PC-9 (cell line): Measurements from ENCODE around the gene NKX1-2. TPM values are rescaled to one million over a fixed set of nuclear protein-coding genes. Genes with fewer than 3 reads are reported as not detected.

Experiments used
- BruUV-seq: library from RNA; stranded (reverse); fragments of 400-500 nt; replicated peaks from 2 replicates; lab custom pipeline; 2021; lab: Mats Ljungman, UMichigan
- CTCF ChIA-PET: fragments of 300-600 bp; sonication (Branson Sonifier 250); formaldehyde crosslinking; loops from one replicate; lab custom pipeline; 2022; ENCODE audit warnings: antibody characterized with exemption; lab: Charles Lee
- POLR2A ChIA-PET: fragments of 300-600 bp; sonication (Branson Sonifier 250); formaldehyde crosslinking; loops from one replicate; lab custom pipeline; 2022; ENCODE audit warnings: antibody characterized with exemption; ENCODE audit not compliant: unreplicated experiment; lab: Charles Lee
- DNase-seq, 2 experiments: peaks; one replicate each; pipeline versions ENCODE4 v3.0.0 to v3.0.0-alpha.2; 2015 to 2022; ENCODE audit warnings: mixed read lengths in 1 of 2
- H2AFZ ChIP-seq: fragments of 200-600 bp; sonication (generic); 2 replicates; pipeline ENCODE4 v1.8.1; 2017; ENCODE audit warnings: antibody characterized with exemption
- H3F3A ChIP-seq: fragments of 200-600 bp; sonication (generic); 2 replicates; pipeline ENCODE4 v1.8.1; 2017; ENCODE audit warnings: antibody characterized with exemption, mild to moderate bottlenecking, low read depth; ENCODE audit not compliant: insufficient read depth
- H3K27ac ChIP-seq: fragments of 200-600 bp; sonication (generic); 2 replicates; pipeline ENCODE4 v1.6.1; 2016; ENCODE audit warnings: mixed run types
- H3K27me3 ChIP-seq: fragments of 200-600 bp; sonication (generic); 2 replicates; pipeline ENCODE4 v1.6.1; 2016; ENCODE audit warnings: low read depth, mixed run types; ENCODE audit not compliant: insufficient read depth
- H3K36me3 ChIP-seq: fragments of 200-600 bp; sonication (generic); 2 replicates; pipeline ENCODE4 v1.6.1; 2016; ENCODE audit warnings: low read depth, mixed run types
- H3K4me1 ChIP-seq: fragments of 200-600 bp; sonication (generic); replicated peaks from 2 replicates; pipeline ENCODE4 v1.6.1; 2016; ENCODE audit warnings: mixed run types; ENCODE audit not compliant: insufficient read depth
- H3K4me2 ChIP-seq: fragments of 200-600 bp; sonication (generic); 2 replicates; pipeline ENCODE4 v1.6.1; 2017; ENCODE audit warnings: mixed run types
- H3K4me3 ChIP-seq: fragments of 200-600 bp; sonication (generic); 2 replicates; pipeline ENCODE4 v1.6.1; 2016; ENCODE audit warnings: mixed run types
- H3K79me2 ChIP-seq: fragments of 200-600 bp; sonication (generic); 2 replicates; pipeline ENCODE4 v1.6.1; 2017; ENCODE audit warnings: low read depth, mixed run types
- H3K9me2 ChIP-seq: fragments of 200-600 bp; sonication (generic); 2 replicates; pipeline ENCODE4 v1.8.1; 2017; ENCODE audit warnings: mild to moderate bottlenecking; ENCODE audit not compliant: insufficient read depth
- H3K9me3 ChIP-seq: fragments of 200-600 bp; sonication (generic); 2 replicates; pipeline ENCODE4 v1.8.1; 2016; ENCODE audit warnings: low read depth; ENCODE audit not compliant: insufficient read depth
- H4K20me1 ChIP-seq: fragments of 200-600 bp; sonication (generic); 2 replicates; pipeline ENCODE4 v1.8.1; 2017; ENCODE audit not compliant: insufficient read depth
- EZH2 ChIP-seq: fragments of 200-600 bp; sonication (generic); IDR thresholded peaks from 2 replicates; pipeline ENCODE4 v1.8.0; 2017; ENCODE audit warnings: antibody characterized with exemption, low read depth
- intact Hi-C: fragments of 100-400 bp; cut with micrococcal nuclease; formaldehyde crosslinking; loops from one replicate; pipeline ENCODE4 v1.10.0; 2022; ENCODE audit not compliant: unreplicated experiment
- total RNA-seq: library from RNA; stranded (reverse); gene quantifications from 2 replicates; pipeline ENCODE4 v1.2.3, GENCODE V29; 2021
- TF ChIP-seq, protein P1 (sequence below): fragments of 200-600 bp; sonication (generic); conservative IDR thresholded peaks from 2 replicates; pipeline ENCODE4 v1.6.1; 2017; ENCODE audit warnings: mixed run types, antibody characterized with exemption, mild to moderate bottlenecking, moderate library complexity

The NKX1-2 gene
- total RNA-seq, 1 experiment from 2014 or later, result 2.9 TPM

DNA sequence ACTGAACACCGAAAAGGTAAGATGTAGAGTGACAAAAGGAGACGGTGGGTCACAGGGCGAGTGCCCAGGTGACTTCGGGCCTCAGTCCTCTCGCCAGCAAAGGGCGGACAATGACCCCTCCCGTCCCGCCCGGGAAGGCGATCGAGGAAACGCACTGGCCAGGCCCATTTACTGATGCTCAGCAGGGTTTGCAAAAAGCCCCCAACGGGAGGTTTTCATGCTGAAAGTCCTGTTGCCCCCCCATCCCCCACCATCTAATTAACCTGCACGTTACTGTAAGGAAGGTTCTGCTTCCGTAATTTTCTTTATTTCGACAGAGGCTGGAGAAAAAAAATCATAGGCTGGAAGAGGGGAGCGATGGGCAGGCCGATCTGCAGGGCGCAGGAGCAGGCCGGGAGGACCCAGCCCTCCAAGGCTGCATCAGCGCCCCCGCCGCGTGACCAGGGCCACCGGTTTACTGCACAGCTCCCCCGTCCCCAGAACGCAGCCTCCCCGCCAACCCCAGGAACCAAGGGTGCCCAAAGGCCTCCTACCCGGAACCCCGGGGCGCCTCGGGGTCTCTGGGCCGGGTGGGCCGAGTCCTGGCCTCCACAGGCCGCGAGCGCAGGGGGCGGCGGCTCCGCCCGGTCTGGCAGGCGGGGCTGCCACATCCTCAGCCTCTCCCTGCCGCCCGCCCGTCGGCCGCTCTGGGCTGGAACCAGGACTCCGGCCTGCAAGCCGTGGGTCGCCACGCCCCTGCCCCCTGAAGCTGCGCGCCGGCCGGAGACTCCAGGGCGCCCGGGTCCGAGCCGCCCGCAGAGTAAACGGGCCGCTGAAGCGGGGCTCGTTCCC, 31.7 kb downstream of the NKX1-2 start:
- ChIA-PET POLR2A (interaction anchor here (0.6 to 0.7 kb wide), 4 partner anchors 9 to 1464 kb away, joined by 3 to 11 read pairs (median 4); no protein-coding TSS in a partner anchor), CTCF (interaction anchor here (0.5 kb wide), 1 partner anchor 120 kb away, joined by 6 read pairs; no protein-coding TSS in a partner anchor)
- intact Hi-C loops, result loop anchor here (1.0 to 10.0 kb wide), 4 partner anchors 44 to 327 kb away; partner anchors contain the start of gene FAM53B
- Histone ChIP-seq H3K4me2 (peak overlapping the region; percentile 88), H3K27ac (peak overlapping the region; percentile 56; the same call in 1 of the 2 replicates), H2AFZ (peak overlapping the region; percentile 68), H4K20me1 (peaks cover 3% of the 10 kb centered on the region; the same call in 1 of the 2 replicates), H3F3A (no peaks in the 10 kb centered on the region), H3K36me3 (no peaks in the 10 kb centered on the region), H3K4me3 (peak overlapping the region; percentile 79), H3K9me2 (no peaks in the 10 kb centered on the region), H3K79me2 (peaks cover 52% of the 10 kb centered on the region), H3K4me1 (peaks cover 18% of the 10 kb centered on the region; the same call in 1 of the 2 replicates), H3K27me3 (no peaks in the 10 kb centered on the region), H3K9me3 (no peaks in the 10 kb centered on the region)
- DNase-seq, result peak in 1 of 2 experiments; percentile 52
- no peak for TF ChIP-seq EZH2
- TF ChIP-seq, protein P1, sequence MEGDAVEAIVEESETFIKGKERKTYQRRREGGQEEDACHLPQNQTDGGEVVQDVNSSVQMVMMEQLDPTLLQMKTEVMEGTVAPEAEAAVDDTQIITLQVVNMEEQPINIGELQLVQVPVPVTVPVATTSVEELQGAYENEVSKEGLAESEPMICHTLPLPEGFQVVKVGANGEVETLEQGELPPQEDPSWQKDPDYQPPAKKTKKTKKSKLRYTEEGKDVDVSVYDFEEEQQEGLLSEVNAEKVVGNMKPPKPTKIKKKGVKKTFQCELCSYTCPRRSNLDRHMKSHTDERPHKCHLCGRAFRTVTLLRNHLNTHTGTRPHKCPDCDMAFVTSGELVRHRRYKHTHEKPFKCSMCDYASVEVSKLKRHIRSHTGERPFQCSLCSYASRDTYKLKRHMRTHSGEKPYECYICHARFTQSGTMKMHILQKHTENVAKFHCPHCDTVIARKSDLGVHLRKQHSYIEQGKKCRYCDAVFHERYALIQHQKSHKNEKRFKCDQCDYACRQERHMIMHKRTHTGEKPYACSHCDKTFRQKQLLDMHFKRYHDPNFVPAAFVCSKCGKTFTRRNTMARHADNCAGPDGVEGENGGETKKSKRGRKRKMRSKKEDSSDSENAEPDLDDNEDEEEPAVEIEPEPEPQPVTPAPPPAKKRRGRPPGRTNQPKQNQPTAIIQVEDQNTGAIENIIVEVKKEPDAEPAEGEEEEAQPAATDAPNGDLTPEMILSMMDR, result no peak
- BruUV-seq, result TSS peak; percentile 36

DNA sequence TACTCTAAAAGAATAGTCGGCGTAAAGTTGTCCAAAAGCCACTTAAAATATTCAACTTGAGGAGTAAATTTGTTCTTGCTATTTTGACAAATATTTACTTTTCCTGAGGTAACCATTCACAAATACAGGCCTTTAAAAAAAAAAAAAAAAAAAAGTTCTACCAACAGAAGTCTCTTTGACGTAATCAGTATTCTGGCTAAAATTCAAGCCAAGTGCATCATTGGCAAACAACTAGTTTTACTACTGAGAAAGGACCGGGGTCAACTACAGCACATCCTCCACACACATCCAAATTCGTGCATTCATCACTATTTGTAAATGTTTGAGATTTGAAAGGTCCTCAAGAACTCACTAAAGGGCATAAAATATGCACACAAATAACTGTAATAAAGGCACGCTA, 33.1 kb downstream of the NKX1-2 start:
- ChIA-PET POLR2A (interaction anchor here (0.6 kb wide), 1 partner anchor 28 kb away, joined by 4 read pairs; no protein-coding TSS in a partner anchor), CTCF (interaction anchor here (0.6 kb wide), 1 partner anchor 328 kb away, joined by 3 read pairs; the partner anchor contains the start of gene FAM53B)
- DNase-seq, result no peak
- Histone ChIP-seq H3K27ac (no peak overlapping the region), H3K27me3 (no peaks in the 10 kb centered on the region), H3K36me3 (no peaks in the 10 kb centered on the region), H3K79me2 (peaks cover 60% of the 10 kb centered on the region), H2AFZ (no peak overlapping the region), H3F3A (no peaks in the 10 kb centered on the region), H3K4me2 (peak overlapping the region; percentile 88), H3K4me3 (peak overlapping the region; percentile 79; the same call in 1 of the 2 replicates), H4K20me1 (peaks cover 3% of the 10 kb centered on the region; the same call in 1 of the 2 replicates), H3K9me2 (no peaks in the 10 kb centered on the region), H3K4me1 (peaks cover 18% of the 10 kb centered on the region; the same call in 1 of the 2 replicates), H3K9me3 (no peaks in the 10 kb centered on the region)
- intact Hi-C loops, result loop anchor here (5.0 to 10.0 kb wide), 3 partner anchors 86 to 328 kb away; partner anchors contain the start of gene FAM53B
- no TSS peak for BruUV-seq
- TF ChIP-seq, protein P1, result no peak
- no peak for TF ChIP-seq EZH2

DNA sequence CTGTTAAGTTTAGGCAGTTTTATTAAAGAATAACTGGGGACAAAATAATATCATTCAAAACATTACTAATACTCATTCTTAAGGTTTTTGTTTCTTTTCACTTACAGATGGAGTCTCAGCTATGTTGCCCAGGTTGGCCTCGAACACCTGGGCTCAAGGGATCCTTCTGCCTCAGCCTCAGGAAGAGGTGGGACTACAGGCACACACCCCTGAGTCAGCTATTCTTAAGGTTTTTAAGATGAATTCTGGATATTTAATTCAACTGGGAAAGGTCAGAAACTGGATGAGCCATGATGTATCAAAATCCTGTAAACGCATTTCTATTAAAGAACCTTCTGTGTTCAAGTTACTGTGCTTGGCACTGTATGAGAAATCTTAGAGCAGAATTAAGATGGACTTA, 34.6 kb downstream of the NKX1-2 start:
- POLR2A ChIA-PET, result no interaction called here
- Histone ChIP-seq H3K9me3 (no peaks in the 10 kb centered on the region), H3K4me2 (peak overlapping the region; percentile 88; the same call in 1 of the 2 replicates), H3K79me2 (peaks cover 65% of the 10 kb centered on the region), H3K4me1 (peaks cover 18% of the 10 kb centered on the region; the same call in 1 of the 2 replicates), H2AFZ (no peak overlapping the region), H3K36me3 (no peaks in the 10 kb centered on the region), H4K20me1 (peaks cover 3% of the 10 kb centered on the region; the same call in 1 of the 2 replicates), H3K27me3 (no peaks in the 10 kb centered on the region), H3K27ac (no peak overlapping the region), H3F3A (no peaks in the 10 kb centered on the region), H3K4me3 (no peak overlapping the region), H3K9me2 (no peaks in the 10 kb centered on the region)
- BruUV-seq, result no TSS peak
- intact Hi-C loops, result loop anchor here (5.0 to 10.0 kb wide), 3 partner anchors 87 to 330 kb away; partner anchors contain the start of gene FAM53B
- TF ChIP-seq, protein P1, result no peak
- TF ChIP-seq EZH2, result no peak
- CTCF ChIA-PET, result no interaction called here
- DNase-seq, result no peak
